ES-I3 (cell line): ENCODE results near the gene CC2D2B.
A peak's percentile ranks its signal among the peaks of the same experiment; 100 is the strongest.
"Not testable (repeated sequence)": the region's sequence is repeated elsewhere in the genome, so short reads cannot be mapped to it uniquely, and the experiment has no call there.

Experiments
- H3K36me3 ChIP-seq: 2 replicates; pipeline ENCODE4 v1.6.1; 2013; ENCODE audit warnings: mild to moderate bottlenecking, low read length, control low read depth, moderate library complexity; ENCODE audit not compliant: insufficient read depth
- H3K4me1 ChIP-seq: 2 replicates; pipeline ENCODE4 v1.6.1; 2013; ENCODE audit warnings: mild to moderate bottlenecking, control low read depth, low read length; ENCODE audit not compliant: insufficient read depth
- H3K9ac ChIP-seq: 2 replicates; pipeline ENCODE4 v1.6.1; 2013; ENCODE audit warnings: low read depth, mild to moderate bottlenecking, low read length, moderate library complexity
- H3K9me3 ChIP-seq: 2 replicates; pipeline ENCODE4 v1.6.1; 2013; ENCODE audit warnings: mild to moderate bottlenecking, low read length, moderate library complexity; ENCODE audit not compliant: control insufficient read depth, insufficient read depth

CC2D2B gene

GRCh38 chr10:96022739-96023138, 115.0 kb downstream of the CC2D2B start:
- H3K9ac ChIP-seq = no peak overlapping the region
- no peaks in the 10 kb centered on the region for H3K36me3 ChIP-seq
- no peaks in the 10 kb centered on the region for H3K4me1 ChIP-seq
- H3K9me3 ChIP-seq = no peaks in the 10 kb centered on the region

GRCh38 chr10:96023168-96023567, 115.4 kb downstream of the CC2D2B start:
- no peaks in the 10 kb centered on the region for H3K9me3 ChIP-seq
- H3K9ac ChIP-seq = no peak overlapping the region
- no peaks in the 10 kb centered on the region for H3K4me1 ChIP-seq
- no peaks in the 10 kb centered on the region for H3K36me3 ChIP-seq

- Histone ChIP-seq H3K4me1 (no peaks in the 10 kb centered on the region), H3K9ac (no peak overlapping the region), H3K36me3 (no peaks in the 10 kb centered on the region), H3K9me3 (no peaks in the 10 kb centered on the region)
Measured at GRCh38 chr10:96025566-96025965, 117.8 kb downstream of the CC2D2B start.

GRCh38 chr10:96034625-96035024, 126.8 kb downstream of the CC2D2B start:
- Histone ChIP-seq H3K9ac (no peak overlapping the region), H3K4me1 (no peaks in the 10 kb centered on the region), H3K9me3 (no peaks in the 10 kb centered on the region), H3K36me3 (no peaks in the 10 kb centered on the region)

- H3K9me3 ChIP-seq = no peaks in the 10 kb centered on the region
- H3K9ac ChIP-seq = no peak overlapping the region
- no peaks in the 10 kb centered on the region for H3K36me3 ChIP-seq
- no peaks in the 10 kb centered on the region for H3K4me1 ChIP-seq
Measured at GRCh38 chr10:96038476-96039387, 131.0 kb downstream of the CC2D2B start.

- no peaks in the 10 kb centered on the region for H3K36me3 ChIP-seq
- no peaks in the 10 kb centered on the region for H3K9me3 ChIP-seq
- H3K4me1 ChIP-seq = no peaks in the 10 kb centered on the region
- no peak overlapping the region for H3K9ac ChIP-seq
Measured at GRCh38 chr10:96041146-96041545, 133.4 kb downstream of the CC2D2B start.

- Histone ChIP-seq H3K4me1 (no peaks in the 10 kb centered on the region), H3K36me3 (0 out of 2 replicates have a peak, but pooled peaks cover 5% of the 10 kb centered on the region)
Measured at GRCh38 chr10:96043033-96043892, 135.5 kb downstream of the CC2D2B start, which contains the start of gene CCNJ. Gene CCNJ, plus strand, starts transcription at chr10:96043583. Its CDS starts 811 bp downstream, at chr10:96044394.

GRCh38 chr10:96043893-96044715, 136.3 kb downstream of the CC2D2B start:
- Histone ChIP-seq H3K4me1 (no peaks in the 10 kb centered on the region), H3K9ac (peak overlapping the region; percentile 94), H3K36me3 (0 out of 2 replicates have a peak, but pooled peaks cover 5% of the 10 kb centered on the region), H3K9me3 (no peaks in the 10 kb centered on the region)

More at GRCh38 chr10:96043033-96043892, 135.5 kb downstream of the CC2D2B start, which contains the start of gene CCNJ:
- H3K9ac ChIP-seq = peak within 1 kb of the TSS; percentile 94
- H3K9me3 ChIP-seq = no peaks in the 10 kb centered on the region

- peak overlapping the region; percentile 94 for H3K9ac ChIP-seq
- H3K36me3 ChIP-seq = 0 out of 2 replicates have a peak, but pooled peaks cover 5% of the 10 kb centered on the region
- H3K4me1 ChIP-seq = no peaks in the 10 kb centered on the region
- no peaks in the 10 kb centered on the region for H3K9me3 ChIP-seq
Measured at GRCh38 chr10:96044736-96045135, 137.0 kb downstream of the CC2D2B start.

GRCh38 chr10:96046546-96046945, 138.8 kb downstream of the CC2D2B start:
- H3K4me1 ChIP-seq = no peaks in the 10 kb centered on the region
- H3K36me3 ChIP-seq = peaks cover 11% of the 10 kb centered on the region; the same call in 1 of the 2 replicates
- H3K9me3 ChIP-seq = no peaks in the 10 kb centered on the region
- no peak overlapping the region for H3K9ac ChIP-seq

- Histone ChIP-seq H3K36me3 (peaks cover 11% of the 10 kb centered on the region; the same call in 1 of the 2 replicates), H3K9ac (no peak overlapping the region), H3K9me3 (no peaks in the 10 kb centered on the region), H3K4me1 (no peaks in the 10 kb centered on the region)
Measured at GRCh38 chr10:96047004-96047649, 139.4 kb downstream of the CC2D2B start.

- H3K9me3 ChIP-seq, H3K4me1 ChIP-seq, H3K9ac ChIP-seq: not testable (repeated sequence)
- H3K36me3 ChIP-seq = peaks cover 11% of the 10 kb centered on the region; the same call in 1 of the 2 replicates
Measured at GRCh38 chr10:96047925-96048324, 140.2 kb downstream of the CC2D2B start.

GRCh38 chr10:96049340-96049739, 141.6 kb downstream of the CC2D2B start:
- no peak overlapping the region for H3K9ac ChIP-seq
- peaks cover 11% of the 10 kb centered on the region; the same call in 1 of the 2 replicates for H3K36me3 ChIP-seq
- H3K4me1 ChIP-seq = peaks cover 8% of the 10 kb centered on the region; the same call in 1 of the 2 replicates
- H3K9me3 ChIP-seq = no peaks in the 10 kb centered on the region
